Measurements from ENCODE around the gene LRP10.
"Not testable (repeated sequence)": the region's sequence is repeated elsewhere in the genome, so short reads cannot be mapped to it uniquely, and the experiment has no call there.

The LRP10 gene

DNA sequence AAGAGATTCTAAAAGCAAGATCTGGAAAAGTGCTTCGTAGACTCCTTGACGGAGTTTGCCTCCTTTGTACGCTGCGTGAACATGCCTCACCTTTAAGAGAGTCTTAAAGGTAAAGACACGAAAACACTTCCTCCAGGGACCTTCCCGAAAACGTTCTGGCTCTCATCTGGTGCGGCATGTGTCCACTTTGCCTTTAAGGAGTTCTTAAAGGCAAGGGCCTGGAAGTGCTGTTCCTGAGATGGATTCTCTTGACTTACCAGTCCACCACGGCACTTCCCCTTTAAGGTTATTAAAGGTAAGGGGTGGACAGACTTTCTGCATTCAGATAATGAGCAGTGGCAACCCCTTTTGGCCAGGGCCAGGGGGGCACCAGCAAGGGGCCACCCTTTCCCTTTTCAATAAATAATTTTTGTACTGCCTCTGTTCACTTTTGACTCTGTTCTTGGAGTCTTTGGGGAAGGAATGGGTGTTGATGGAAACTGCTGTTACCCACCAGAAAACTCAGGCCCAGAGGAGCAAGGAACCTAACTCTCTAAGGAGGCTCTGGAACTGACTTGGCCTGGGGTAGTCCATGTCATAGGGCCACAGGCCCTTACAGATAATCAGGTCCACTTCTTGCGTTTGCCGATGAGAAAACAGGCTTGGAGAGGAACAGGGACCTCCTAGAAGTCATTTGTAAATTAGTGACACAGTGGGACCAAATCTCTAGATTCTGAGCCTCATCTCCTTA is 15.9 kb downstream of the LRP10 start:
- peak; percentile 84 for DNase-seq (ENCODE audit: low spot score)

DNA sequence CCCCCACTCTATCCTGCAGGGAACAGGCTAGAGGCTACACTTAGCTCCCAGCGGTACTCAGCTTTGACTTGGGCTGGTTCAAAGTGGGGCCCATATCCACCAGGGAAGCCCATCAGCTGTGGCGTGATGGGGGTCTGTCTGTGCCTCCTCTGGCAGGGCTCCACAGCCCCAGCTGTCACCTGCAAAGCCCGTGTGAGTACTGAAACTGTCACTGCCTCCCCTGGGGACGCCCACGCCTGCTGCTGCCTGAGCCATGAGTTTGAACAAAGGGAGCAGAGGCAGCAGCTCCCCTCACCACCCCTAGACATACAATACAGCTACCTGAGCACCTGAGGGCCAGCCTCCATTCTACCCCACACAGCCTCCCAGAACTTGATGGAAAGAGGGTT is 16.4 kb downstream of the LRP10 start:
- peak; percentile 94 for DNase-seq (ENCODE audit: low spot score)

- DNase-seq (ENCODE audit: low spot score) = peak; percentile 89
Observed at GRCh38 chr14:22888662-22889061, 17.1 kb downstream of the LRP10 start.

DNA sequence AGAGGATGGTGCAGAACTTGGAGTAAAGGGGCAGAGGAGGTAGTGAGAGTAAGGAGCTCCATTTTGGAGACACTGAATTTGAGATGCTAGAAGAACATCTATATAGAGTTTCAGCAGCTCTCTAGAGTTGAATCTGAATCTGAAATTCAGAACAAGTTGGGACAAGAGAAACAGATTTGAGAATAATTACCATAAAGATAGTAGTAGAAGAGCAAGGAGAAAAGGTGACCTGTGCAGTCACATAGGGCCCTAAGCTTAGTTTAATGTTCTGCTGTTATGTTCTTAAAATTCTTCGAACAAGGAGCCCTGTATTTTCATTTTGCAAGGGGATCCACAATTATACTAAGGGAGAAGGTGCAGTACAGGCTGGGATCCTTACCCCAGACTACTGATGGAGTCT is 18.9 kb downstream of the LRP10 start:
- peak; percentile 27 for DNase-seq (ENCODE audit: low spot score)

DNA sequence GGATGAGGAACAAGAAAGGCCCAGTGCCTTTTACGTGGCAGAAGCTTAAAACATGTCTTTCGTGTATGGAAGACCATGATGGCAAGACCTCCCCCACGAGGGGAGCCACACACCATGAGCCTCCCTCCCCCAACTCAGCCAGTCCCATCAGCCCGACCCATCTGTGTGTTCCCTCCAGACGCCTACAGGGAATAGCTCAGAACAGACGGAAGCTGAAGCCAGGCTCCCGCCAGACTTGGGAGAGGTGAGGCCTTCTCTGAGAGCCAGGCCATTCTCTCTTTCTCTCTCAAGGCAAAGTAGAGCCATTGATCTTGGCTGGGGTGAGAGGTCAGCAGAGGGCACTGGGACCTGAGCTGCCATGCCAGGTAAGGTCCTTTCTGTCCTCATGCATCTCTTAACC is 20.9 kb downstream of the LRP10 start:
- no peak for DNase-seq (ENCODE audit: low spot score)

GRCh38 chr14:22893706-22894105 is 22.2 kb downstream of the LRP10 start:
- peak; percentile 45 for DNase-seq (ENCODE audit: low spot score)

DNA sequence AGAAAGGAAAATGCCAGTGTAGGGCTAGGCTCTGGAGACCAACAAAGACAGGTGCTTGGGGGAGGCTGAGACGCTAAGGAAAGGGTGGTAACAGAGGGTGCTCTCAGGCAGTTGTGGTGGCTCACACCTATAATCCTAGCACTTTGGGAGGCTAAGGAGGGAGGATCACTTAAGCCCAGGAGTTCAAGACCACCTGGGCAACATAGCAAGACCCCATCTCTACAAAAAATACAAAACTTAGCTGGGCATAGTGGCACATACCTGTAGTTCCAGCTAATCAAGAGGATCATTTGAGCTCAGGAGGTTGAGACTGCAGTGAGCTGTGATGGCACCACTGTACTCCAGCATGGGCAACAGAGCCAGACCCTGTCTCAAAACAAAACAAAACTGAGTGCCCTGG is 23.9 kb downstream of the LRP10 start:
- DNase-seq (ENCODE audit: low spot score) = no peak

- DNase-seq (ENCODE audit: low spot score) = no peak
Observed at GRCh38 chr14:22896356-22896755, 24.8 kb downstream of the LRP10 start.

DNA sequence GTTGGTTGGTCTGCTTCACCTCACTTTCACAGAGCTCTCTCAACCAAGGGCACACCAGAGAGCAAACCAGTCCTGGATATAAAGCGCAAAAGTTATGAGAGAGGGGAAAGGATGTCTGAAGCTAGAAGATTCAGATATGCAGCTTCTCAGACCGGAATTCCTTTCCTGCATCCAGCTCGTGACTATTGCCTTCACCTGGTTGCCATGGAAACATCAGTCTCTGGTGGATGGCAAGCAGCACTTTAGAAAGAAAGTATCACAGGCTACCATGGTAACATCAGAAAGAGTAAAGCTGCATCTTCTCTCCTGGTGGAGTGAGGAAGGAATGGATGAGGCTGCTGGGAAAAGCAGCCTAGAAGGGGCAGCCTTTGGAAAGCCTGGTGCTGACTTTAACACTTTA is 25.2 kb downstream of the LRP10 start:
- DNase-seq (ENCODE audit: low spot score) = no peak

- DNase-seq (ENCODE audit: low spot score) = no peak
Observed at GRCh38 chr14:22897357-22897756, 25.8 kb downstream of the LRP10 start.

DNA sequence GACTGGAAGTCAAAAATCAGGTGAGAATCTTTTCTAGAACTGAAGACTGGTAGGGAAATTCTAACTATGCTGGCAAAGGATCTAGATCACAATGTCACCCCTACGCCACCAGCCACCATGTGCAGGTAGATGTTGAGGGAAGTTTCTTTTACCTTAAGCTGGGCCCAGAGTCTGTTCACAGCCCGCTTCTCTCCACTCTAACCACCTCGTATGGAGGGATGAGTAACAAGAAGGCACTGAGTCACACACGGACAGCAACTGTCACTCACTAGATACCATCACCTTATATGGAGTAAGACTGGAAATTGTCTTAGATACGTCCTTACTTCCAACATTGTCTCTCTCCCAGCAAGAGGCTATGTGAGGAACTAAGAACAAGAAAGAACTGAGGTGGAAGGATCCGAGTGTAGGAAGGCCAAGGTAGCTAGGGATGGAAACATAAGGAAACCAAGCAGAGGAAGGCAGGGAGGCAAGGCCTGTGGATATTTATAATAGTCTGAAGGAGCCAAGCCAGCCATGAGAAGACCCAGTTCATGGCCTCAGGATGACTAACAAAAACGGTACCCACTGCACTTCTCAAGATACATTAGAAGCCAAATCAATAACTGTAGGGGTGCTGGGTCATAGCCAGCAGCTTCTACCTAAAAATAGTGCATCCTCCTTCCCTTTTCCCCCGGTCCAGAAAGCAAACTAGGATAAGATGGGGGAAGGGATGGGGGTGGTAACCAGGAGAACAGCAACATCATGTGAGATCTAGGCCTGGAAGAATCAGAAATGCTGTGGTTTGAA is 27.0 kb downstream of the LRP10 start:
- no peak for DNase-seq (ENCODE audit: low spot score)

DNA sequence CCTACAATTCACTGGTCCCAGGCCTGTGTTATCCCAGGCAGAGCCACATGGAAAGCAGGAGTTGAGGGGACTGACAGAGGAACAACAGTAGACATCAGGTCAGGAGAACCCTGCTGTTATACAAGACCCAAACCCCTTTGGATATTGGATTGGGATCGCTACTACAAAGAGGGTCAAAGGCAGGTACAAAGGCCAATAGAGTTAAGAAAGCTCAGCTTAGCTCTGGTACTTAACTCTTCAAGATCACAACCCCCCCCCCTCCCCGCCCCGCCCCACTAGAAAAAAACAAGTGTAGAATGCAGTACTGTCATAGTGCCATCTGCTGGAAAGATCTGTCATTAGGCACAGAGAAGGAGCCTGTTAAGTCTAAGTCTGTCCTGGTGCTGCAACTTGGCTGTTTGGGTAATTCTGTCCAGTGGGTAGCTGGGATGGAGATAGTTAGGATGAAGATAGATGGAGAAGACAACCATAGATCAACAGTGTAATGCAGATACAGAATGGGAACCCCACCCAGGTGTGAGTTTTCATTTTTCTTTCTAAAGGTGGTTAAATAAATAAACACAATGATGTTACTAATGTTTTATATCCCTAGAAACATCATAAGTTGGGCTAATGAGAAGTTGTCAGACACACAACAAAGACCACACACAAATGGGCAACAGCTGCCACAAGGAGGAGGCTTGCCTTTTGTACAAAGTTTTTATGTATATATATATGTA is 28.7 kb downstream of the LRP10 start:
- peak; percentile 87 for DNase-seq (ENCODE audit: low spot score)

- no peak for DNase-seq (ENCODE audit: low spot score)
Observed at GRCh38 chr14:22901799-22902198, 30.3 kb downstream of the LRP10 start.

DNA sequence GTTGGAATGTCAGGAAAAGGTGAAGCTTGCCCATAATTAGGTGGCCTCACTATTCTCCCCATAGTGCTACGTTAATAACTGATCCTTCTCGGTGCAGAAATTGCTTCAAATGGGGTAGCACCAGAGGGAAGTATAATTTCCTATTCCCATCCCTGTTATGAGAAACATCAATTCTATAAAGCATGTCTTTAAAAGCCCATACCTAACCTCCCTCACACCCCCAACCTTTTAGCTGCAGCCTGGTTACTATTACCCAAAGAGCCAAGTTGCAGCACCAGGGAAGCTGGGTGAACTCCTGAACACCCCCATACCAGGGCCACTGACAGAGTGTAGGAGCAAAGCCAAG is 32.2 kb downstream of the LRP10 start:
- DNase-seq (ENCODE audit: low spot score) = no peak

DNA sequence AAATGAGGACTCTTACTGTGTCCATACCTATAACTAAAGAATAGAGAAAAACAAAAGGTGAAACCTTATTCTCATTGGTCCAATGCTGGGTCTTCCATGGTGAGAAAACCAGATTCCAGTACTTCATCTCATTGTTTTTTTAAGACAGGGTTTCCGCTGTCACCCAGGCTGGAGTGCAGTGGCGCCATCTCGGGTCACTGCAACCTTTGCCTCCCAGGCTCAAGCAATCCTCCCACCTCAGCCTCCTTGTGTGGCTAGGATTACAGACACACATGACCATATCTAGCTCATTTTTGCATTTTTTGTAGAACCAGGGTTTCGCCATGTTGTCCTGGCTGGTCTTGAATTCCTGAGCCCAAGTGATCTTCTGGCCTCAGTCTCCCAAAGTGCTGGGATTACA is 34.1 kb downstream of the LRP10 start:
- DNase-seq (ENCODE audit: low spot score) = no peak

GRCh38 chr14:22906073-22906472 is 34.5 kb downstream of the LRP10 start:
- no peak for DNase-seq (ENCODE audit: low spot score)

DNA sequence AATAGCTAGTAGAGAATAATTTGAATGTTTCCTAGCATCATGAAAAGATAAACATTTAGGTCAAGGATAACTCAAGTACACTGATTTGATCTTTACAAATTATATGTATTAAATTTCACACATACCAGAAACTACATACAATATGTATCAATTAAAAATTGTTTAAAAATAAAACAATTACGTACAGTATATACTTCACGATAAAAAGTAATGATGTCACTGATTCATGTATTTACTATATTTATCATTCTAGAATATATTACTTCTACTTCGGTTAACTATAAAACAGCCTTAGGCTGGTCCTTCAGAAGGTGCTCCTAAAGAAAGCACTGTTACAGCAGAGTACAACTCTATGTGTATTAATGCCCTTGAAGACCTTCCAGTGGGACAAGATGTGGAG is 35.9 kb downstream of the LRP10 start:
- no peak for DNase-seq (ENCODE audit: low spot score)

DNA sequence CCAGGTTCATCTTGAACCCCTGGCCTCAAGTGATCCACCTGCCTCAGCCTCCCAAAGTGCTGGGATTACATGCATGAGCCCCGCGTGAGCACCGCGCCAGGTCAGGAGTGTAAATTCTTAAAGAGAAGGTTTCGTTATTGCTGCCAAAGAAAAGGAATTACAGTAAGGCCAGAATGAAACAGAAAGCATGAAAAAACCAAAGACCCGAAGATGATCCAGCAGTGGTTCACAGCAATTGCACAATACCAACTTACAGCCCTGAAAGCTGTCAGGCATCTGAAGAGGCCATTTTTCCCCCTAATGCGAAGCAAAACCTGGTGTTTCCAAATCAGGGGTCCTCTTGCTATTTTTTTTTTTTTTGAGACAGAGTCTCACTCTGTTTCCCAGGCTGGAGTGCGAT is 37.1 kb downstream of the LRP10 start:
- no peak for DNase-seq (ENCODE audit: low spot score)

- DNase-seq (ENCODE audit: low spot score) = no peak
Observed at GRCh38 chr14:22910916-22911315, 39.4 kb downstream of the LRP10 start.

GRCh38 chr14:22914836-22915235 is 43.3 kb downstream of the LRP10 start:
- not testable (repeated sequence) for DNase-seq (ENCODE audit: low spot score)

GRCh38 chr14:22915886-22916521 is 44.5 kb downstream of the LRP10 start:
- no peak for DNase-seq (ENCODE audit: low spot score)

DNA sequence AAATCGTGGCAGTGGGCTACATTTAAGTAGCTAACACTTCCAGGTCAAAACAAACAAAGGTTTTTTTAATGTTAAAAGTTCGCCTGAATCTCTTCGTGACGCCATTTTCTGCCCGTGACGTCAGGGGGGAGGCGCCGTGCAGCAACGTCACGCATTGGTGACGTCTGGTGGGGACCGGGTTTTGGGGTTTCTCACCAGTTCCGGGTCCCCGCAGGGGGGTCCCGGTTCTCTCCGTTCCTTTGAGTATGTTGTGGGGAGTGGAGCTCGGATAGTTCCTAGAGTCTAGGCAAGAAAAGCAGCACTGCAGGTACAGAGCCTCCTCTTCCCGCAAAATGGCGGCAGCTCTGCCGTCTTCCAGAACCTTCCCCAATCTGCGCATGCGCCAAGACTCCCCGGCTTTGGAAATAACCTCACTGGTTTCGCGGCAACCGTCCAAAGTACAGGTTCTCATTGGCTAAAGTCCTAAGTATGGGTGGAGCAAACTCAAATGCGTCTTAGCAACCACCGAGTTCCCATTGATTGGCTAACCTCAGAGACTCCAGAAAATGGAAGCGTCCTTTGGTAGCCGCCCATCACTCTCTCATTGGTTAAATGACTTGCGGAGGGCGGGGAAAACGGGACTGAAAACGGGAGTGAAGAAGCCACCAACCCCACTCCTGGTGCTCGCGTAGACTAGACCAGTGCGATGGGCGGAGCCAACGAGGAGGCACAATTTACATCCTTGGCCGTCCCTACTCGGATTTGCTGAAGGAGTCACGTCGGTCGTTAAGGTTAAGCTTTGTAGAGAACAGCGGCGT is 47.5 kb downstream of the LRP10 start, which contains the start of gene RBM23:
TSS of gene RBM23 (minus strand) at position 346 of the 797 bp plus-strand sequence.
- peak; percentile 100 for DNase-seq (ENCODE audit: low spot score)
